Activated naive CD8-positive, alpha-beta T cell (primary cell): ENCODE results near the gene TMEM97.

Experiments
- H3K27ac Mint-ChIP-seq: one replicate; pipeline ENCODE4 v1.8.0; 2021; ENCODE audit warnings: mixed read lengths
- H3K27me3 Mint-ChIP-seq: one replicate; pipeline ENCODE4 v1.8.0; 2021; ENCODE audit warnings: mixed read lengths
- H3K36me3 Mint-ChIP-seq: one replicate; pipeline ENCODE4 v1.8.0; 2021; ENCODE audit warnings: mixed read lengths
- H3K4me1 Mint-ChIP-seq: one replicate; pipeline ENCODE4 v1.8.0; 2021; ENCODE audit warnings: low read depth, mixed read lengths
- H3K4me3 Mint-ChIP-seq: one replicate; pipeline ENCODE4 v1.8.0; 2021; ENCODE audit warnings: mild to moderate bottlenecking, mixed read lengths
- H3K9me3 Mint-ChIP-seq: one replicate; pipeline ENCODE4 v1.8.0; 2021; ENCODE audit warnings: low read depth, mixed read lengths

The TMEM97 gene

GRCh38 chr17:28293994-28294393 is 25.0 kb upstream of the TMEM97 start:
- H3K27ac Mint-ChIP-seq: no peak overlapping the region
- no peaks in the 10 kb centered on the region for H3K36me3 Mint-ChIP-seq
- peaks cover 10% of the 10 kb centered on the region for H3K27me3 Mint-ChIP-seq
- H3K4me1 Mint-ChIP-seq: peaks cover 10% of the 10 kb centered on the region
- no peak overlapping the region for H3K4me3 Mint-ChIP-seq
- H3K9me3 Mint-ChIP-seq: no peaks in the 10 kb centered on the region

GRCh38 chr17:28295677-28296578 is 23.1 kb upstream of the TMEM97 start:
- no peaks in the 10 kb centered on the region for H3K9me3 Mint-ChIP-seq
- peak overlapping the region; percentile 64 for H3K27ac Mint-ChIP-seq

GRCh38 chr17:28298449-28298848 is 20.6 kb upstream of the TMEM97 start:
- Mint-ChIP-seq H3K4me3 (no peak overlapping the region), H3K27me3 (peaks cover 6% of the 10 kb centered on the region), H3K36me3 (no peaks in the 10 kb centered on the region), H3K9me3 (no peaks in the 10 kb centered on the region), H3K4me1 (peaks cover 10% of the 10 kb centered on the region), H3K27ac (no peak overlapping the region)

More at GRCh38 chr17:28295677-28296578, 23.1 kb upstream of the TMEM97 start:
- Mint-ChIP-seq H3K4me3 (peak overlapping the region; percentile 20), H3K4me1 (peaks cover 10% of the 10 kb centered on the region), H3K27me3 (peaks cover 10% of the 10 kb centered on the region), H3K36me3 (no peaks in the 10 kb centered on the region)

- H3K27ac Mint-ChIP-seq: no peak overlapping the region
- peaks cover 6% of the 10 kb centered on the region for H3K27me3 Mint-ChIP-seq
- H3K4me3 Mint-ChIP-seq: no peak overlapping the region
- no peaks in the 10 kb centered on the region for H3K4me1 Mint-ChIP-seq
- H3K36me3 Mint-ChIP-seq: no peaks in the 10 kb centered on the region
- no peaks in the 10 kb centered on the region for H3K9me3 Mint-ChIP-seq
Measured at GRCh38 chr17:28306954-28307401, 12.0 kb upstream of the TMEM97 start.

- no peak overlapping the region for H3K27ac Mint-ChIP-seq
- no peaks in the 10 kb centered on the region for H3K36me3 Mint-ChIP-seq
- no peaks in the 10 kb centered on the region for H3K27me3 Mint-ChIP-seq
- H3K4me3 Mint-ChIP-seq: no peak overlapping the region
- no peaks in the 10 kb centered on the region for H3K9me3 Mint-ChIP-seq
- H3K4me1 Mint-ChIP-seq: peaks cover 11% of the 10 kb centered on the region
Measured at GRCh38 chr17:28313841-28314240, 5.2 kb upstream of the TMEM97 start.

GRCh38 chr17:28315846-28316705 is 2.9 kb upstream of the TMEM97 start:
- Mint-ChIP-seq H3K27me3 (no peaks in the 10 kb centered on the region), H3K4me1 (peaks cover 23% of the 10 kb centered on the region), H3K9me3 (no peaks in the 10 kb centered on the region), H3K36me3 (peaks cover 6% of the 10 kb centered on the region), H3K27ac (no peak overlapping the region), H3K4me3 (no peak overlapping the region)

GRCh38 chr17:28317099-28317965 is 1.7 kb upstream of the TMEM97 start:
- Mint-ChIP-seq H3K4me1 (peaks cover 23% of the 10 kb centered on the region), H3K27me3 (no peaks in the 10 kb centered on the region), H3K36me3 (peaks cover 7% of the 10 kb centered on the region), H3K4me3 (peak overlapping the region; percentile 93), H3K9me3 (no peaks in the 10 kb centered on the region), H3K27ac (no peak overlapping the region)

GRCh38 chr17:28317966-28318758 is 838 bp upstream of the TMEM97 start:
- no peaks in the 10 kb centered on the region for H3K9me3 Mint-ChIP-seq
- peaks cover 10% of the 10 kb centered on the region for H3K36me3 Mint-ChIP-seq
- H3K27ac Mint-ChIP-seq: peak overlapping the region; percentile 83
- H3K27me3 Mint-ChIP-seq: no peaks in the 10 kb centered on the region
- peaks cover 26% of the 10 kb centered on the region for H3K4me1 Mint-ChIP-seq
- peak overlapping the region; percentile 93 for H3K4me3 Mint-ChIP-seq

- Mint-ChIP-seq H3K4me3 (peak overlapping the region; percentile 93), H3K27ac (peak overlapping the region; percentile 83), H3K4me1 (peaks cover 26% of the 10 kb centered on the region), H3K36me3 (peaks cover 10% of the 10 kb centered on the region), H3K9me3 (no peaks in the 10 kb centered on the region), H3K27me3 (no peaks in the 10 kb centered on the region)
Measured at GRCh38 chr17:28319598-28319935, 567 bp downstream of the TMEM97 start.

- no peaks in the 10 kb centered on the region for H3K9me3 Mint-ChIP-seq
- peak overlapping the region; percentile 5 for H3K27ac Mint-ChIP-seq
- H3K27me3 Mint-ChIP-seq: no peaks in the 10 kb centered on the region
- peak overlapping the region; percentile 93 for H3K4me3 Mint-ChIP-seq
- H3K4me1 Mint-ChIP-seq: peaks cover 26% of the 10 kb centered on the region
- H3K36me3 Mint-ChIP-seq: peaks cover 10% of the 10 kb centered on the region
Measured at GRCh38 chr17:28320215-28321061, 1.4 kb downstream of the TMEM97 start.

- Mint-ChIP-seq H3K4me1 (peaks cover 20% of the 10 kb centered on the region), H3K27me3 (no peaks in the 10 kb centered on the region), H3K4me3 (no peak overlapping the region), H3K9me3 (no peaks in the 10 kb centered on the region), H3K36me3 (peaks cover 14% of the 10 kb centered on the region), H3K27ac (no peak overlapping the region)
Measured at GRCh38 chr17:28324267-28324745, 5.3 kb downstream of the TMEM97 start.

GRCh38 chr17:28324781-28325180 is 5.8 kb downstream of the TMEM97 start:
- Mint-ChIP-seq H3K4me1 (peaks cover 18% of the 10 kb centered on the region), H3K27me3 (no peaks in the 10 kb centered on the region), H3K4me3 (no peak overlapping the region), H3K36me3 (peaks cover 14% of the 10 kb centered on the region), H3K9me3 (no peaks in the 10 kb centered on the region), H3K27ac (no peak overlapping the region)

- Mint-ChIP-seq H3K27me3 (no peaks in the 10 kb centered on the region), H3K4me3 (no peak overlapping the region), H3K27ac (no peak overlapping the region), H3K36me3 (peaks cover 14% of the 10 kb centered on the region), H3K4me1 (peaks cover 14% of the 10 kb centered on the region), H3K9me3 (no peaks in the 10 kb centered on the region)
Measured at GRCh38 chr17:28325211-28325610, 6.2 kb downstream of the TMEM97 start.
